COLO668 (cell line): ENCODE results near the gene PITPNM1.
A peak's percentile ranks its signal among the peaks of the same experiment; 100 is the strongest.
"Not testable (repeated sequence)": the region's sequence is repeated elsewhere in the genome, so short reads cannot be mapped to it uniquely, and the experiment has no call there.

Experiments used
- DNase-seq: peaks from one replicate; lab custom pipeline; 2025; ENCODE audit not compliant: unreplicated experiment; lab: John Stamatoyannopoulos, UW

The PITPNM1 gene

DNA sequence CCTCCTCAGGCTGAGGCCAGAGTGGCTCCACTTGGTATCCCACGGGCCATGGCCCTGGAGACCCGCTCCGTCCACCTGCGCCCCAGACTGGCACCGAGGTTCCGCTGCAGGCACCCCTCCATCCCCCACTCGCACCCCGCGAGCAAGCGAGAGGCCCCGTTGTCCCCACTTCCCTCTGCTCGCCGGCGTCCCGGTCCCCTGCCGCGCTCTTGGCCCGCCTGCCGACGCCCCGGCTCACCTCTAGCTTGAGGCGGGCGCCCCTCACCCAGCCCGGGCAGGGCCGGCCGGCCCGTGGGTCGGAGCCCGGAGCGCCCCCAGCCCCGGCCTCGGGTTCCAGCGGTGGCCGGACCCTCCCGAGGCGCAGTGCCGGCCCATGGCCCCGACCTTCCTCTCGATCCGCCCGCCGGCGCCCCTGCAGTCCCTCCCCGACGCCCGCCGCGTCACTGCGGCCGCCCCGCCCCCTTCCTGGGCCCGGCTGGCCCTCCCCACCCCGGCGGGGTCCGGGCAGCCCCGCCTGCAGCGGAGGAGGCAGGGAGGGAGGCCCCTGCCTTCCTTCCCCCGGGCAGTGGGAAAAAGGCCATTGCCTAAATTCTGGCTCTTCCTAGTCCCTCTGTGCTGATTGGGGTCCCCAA lies at the start of gene PITPNM1:
TSS of gene PITPNM1 (minus strand) at position 414 of the 632 bp plus-strand sequence. CDS start 1,183 bp downstream, outside the sequence.
- DNase-seq, result peak; percentile 58

- not testable (repeated sequence) for DNase-seq
Observed at GRCh38 chr11:67551697-67552096, 46.5 kb upstream of the PITPNM1 start.

- DNase-seq, result no peak
Observed at GRCh38 chr11:67551127-67551526, 46.0 kb upstream of the PITPNM1 start.

- peak; percentile 6 for DNase-seq
Observed at GRCh38 chr11:67548555-67549110, 43.5 kb upstream of the PITPNM1 start.

DNA sequence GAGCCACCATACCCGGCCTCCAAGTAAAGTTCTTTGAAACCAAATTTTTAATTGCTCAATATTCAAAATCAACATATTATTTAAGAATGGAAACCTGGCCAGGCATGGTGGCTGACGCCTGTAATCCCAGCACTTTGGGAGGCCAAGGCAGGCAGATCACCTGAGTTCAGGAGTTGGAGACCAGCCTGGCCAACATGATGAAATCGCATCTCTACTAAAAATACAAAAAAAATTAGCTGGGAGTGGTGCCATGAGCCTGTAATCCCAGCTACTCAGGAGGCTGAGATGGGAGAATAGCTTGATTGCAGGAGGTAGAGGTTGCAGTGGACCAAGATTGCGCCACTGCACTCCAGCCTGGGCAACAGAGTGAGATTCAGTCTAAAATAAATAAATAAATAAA lies 42.9 kb upstream of the PITPNM1 start:
- not testable (repeated sequence) for DNase-seq

DNA sequence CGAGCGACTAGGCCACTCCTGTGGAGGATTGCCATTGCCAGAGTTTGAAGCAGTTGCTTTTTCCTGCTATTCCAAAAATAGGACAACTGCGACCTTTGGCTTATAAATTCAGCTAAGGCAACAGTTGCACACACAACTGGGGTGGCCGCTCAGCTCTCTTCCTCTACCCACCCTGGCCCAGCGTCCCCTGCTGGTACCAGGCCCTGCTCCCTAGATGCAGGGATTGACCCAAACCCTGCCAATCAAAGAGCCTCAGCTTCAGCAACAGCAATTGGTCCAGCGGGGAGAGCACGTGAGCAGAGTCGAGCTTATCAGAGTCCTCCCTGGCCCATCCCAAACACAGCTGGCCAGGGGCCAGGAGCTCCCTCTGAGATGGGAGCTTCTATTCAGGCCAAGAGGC lies 40.1 kb upstream of the PITPNM1 start:
- DNase-seq, result no peak

- no peak for DNase-seq
Observed at GRCh38 chr11:67544616-67545242, 39.6 kb upstream of the PITPNM1 start.

DNA sequence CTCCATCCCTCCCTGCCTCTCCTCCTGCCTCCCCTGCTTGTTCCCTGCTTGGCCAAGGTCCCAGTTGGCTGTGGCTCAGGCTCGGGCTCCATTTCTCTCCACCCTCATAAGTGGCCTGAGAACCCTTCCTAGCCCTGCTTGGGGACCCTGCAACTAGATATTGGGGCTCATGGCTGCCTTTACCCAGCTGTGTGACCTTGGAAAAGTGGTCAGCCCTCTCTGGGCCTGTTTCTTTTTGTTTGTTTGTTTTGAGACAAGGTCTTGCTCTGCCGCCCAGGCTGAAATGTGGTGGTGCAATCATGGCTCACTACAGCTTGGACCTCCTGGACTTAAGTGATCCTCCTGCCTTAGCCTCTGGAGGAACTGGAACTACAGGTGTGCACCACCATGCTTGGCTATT lies 38.4 kb upstream of the PITPNM1 start:
- DNase-seq, result no peak

- no peak for DNase-seq
Observed at GRCh38 chr11:67542971-67543370, 37.8 kb upstream of the PITPNM1 start.

GRCh38 chr11:67542169-67542568 lies 37.0 kb upstream of the PITPNM1 start:
- no peak for DNase-seq

DNA sequence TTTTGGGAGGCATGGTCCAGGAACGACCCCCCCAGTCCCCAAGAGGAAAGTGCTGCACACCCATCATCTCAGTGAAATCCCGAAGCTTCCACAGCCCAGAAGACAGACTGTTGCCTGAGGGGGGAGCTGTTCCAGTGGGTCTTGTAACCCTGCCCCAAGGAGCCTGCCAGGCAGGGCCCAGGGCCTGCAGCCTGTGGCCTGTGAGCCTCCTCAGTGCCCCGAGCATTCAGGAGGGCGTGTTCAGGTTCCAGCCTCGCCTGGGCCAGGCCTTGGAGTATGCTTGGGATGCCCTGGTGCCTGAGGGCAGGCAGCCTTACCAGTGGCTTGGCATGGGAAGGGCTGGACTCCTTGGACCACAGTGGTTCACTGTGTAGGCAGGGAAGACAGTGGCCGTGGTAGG lies 36.0 kb upstream of the PITPNM1 start:
- no peak for DNase-seq

DNA sequence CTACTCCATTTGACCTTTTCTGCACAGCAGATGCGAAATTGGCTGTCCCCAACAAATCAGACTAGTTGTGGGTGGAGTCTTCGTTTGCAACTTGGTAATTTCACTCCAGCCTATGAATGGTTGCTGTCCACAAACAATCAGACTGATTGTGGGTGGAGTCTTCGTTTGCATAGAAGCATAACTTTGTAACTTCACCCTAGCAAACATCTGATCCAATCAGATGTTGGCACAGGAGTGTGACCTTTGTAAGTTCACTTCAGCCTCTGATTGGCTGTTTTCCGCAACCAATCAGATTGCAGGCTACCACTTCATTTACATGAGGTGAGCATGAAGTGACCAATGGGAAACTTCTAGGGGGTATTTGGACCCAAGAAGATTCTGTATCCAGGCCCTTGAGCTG lies 34.4 kb upstream of the PITPNM1 start:
- no peak for DNase-seq

DNA sequence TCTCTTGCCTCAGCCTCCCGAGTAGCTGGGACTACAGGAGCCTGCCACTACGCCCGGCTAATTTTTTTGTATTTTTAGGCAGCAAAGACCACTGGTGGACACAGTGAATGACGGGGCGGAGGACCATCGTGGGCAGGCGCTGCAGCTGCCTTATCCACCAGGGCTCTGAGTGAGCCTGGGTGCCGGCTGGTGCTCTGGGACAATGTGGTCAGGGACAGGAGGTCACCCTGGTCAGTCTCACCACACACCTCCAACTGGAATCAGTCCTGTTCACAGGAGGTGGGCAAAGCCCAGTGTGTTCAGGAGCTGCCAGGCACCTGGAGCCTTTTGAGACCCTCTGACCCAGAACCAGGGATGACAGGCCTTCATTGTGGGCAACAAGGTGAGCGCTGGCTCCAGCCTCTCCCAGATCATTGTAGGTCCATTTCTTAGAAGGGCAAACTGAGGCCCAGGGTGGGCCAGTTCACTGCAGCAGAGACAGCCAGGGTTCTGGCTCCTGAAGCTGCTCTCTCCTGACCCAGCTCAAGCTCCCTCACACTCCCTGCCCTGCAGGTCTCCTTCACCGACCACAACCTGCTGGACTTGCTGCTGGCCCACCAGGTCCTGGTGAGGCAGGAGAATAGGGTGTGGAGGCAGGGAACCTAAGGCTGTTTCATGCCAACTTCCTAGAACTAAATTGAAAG lies 33.8 kb upstream of the PITPNM1 start:
- no peak for DNase-seq

- DNase-seq, result no peak
Observed at GRCh38 chr11:67538306-67538705, 33.1 kb upstream of the PITPNM1 start.

GRCh38 chr11:67535561-67535960 lies 30.4 kb upstream of the PITPNM1 start:
- DNase-seq, result no peak

DNA sequence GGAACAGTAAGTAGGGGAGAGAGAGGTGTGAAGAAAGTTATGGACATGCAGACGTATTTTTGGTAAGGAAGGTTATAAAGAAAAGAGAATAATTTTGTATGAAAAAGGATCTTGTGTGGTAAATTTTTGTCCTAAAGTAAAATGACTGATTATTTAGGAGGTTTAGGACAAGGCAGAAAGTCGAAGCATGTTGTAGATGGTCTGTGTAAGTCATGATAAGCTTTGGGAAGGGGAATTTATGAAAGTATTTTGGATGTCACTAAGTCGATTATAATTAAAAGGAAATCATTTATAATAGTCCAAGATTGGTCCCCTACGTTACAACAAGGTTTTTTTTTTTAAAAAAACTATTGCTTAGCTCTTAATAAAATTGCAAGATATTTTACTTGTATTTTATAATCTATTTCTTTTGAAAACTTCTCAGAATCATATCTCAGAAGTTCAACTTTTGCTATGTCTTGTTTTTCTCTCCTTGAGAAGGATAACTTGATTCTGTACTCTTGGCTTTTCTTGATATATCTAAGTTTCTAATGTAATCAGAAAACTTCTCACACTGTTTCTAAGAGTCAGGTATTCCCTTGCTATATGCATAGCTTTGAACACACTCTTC lies 29.0 kb upstream of the PITPNM1 start:
- no peak for DNase-seq

- DNase-seq, result no peak
Observed at GRCh38 chr11:67532889-67533288, 27.7 kb upstream of the PITPNM1 start.

DNA sequence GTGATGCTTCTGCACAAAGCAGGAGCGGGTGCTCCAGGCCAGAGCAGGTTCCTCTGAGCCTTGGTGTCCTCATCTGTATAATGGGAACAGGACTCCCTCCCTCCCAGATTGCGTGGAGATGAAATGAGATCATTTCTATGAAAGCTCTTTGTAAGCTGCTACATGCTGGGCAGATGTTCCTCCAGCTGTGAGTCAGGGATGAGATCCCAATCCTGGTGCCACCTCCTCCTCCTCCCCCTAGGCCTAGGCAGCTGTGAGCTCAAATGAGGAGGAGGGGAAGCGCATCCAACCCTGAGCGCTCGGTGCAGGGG lies 25.1 kb upstream of the PITPNM1 start:
- no peak for DNase-seq

DNA sequence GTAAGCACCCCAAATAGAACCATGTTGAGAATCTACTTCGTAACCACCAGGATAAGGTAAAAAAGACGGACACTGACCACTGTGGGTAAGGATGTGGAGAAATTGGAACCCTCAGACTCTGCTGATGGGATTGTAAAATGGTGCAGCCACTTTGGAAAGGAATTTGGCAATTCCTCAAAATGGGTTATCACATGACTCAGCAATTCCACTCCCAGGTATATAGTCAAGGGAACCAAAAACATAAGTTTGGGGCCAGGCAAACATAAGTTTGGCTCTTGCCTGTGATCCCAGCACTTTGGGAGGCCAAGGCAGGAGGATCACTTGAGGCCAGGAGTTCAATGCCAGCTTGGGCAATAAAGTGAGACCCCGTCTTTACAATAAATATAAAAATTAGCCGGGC lies 23.2 kb upstream of the PITPNM1 start:
- no peak for DNase-seq

- no peak for DNase-seq
Observed at GRCh38 chr11:67525275-67525976, 20.3 kb upstream of the PITPNM1 start.

DNA sequence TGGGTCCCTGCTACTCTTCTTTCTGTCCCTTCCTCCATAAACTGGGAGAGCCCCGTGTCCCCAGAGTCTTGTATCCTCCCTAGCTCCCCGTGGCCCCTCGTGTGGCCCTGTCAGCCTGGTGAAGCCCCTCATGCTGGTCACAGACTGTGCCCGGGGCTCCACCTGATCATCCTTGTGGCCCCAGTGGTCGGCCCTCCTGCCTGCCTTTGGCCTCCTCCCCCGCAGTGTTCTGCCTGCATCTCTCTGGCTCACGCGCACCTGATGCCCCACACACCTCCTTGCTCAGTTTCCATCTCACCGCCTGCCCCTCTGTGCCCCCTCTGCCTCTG lies 19.3 kb upstream of the PITPNM1 start:
- no peak for DNase-seq
